ENCODE measurements around the gene TMEM187.

The TMEM187 gene

GRCh38 chrX:153956044-153956907 is 16.3 kb upstream of the TMEM187 start:
- no peak overlapping the region for H3K27ac ChIP-seq (ENCODE audit: low read length)
- no peak overlapping the region for H3K9ac ChIP-seq (ENCODE audit: low read depth, low read length)
- no peak overlapping the region for H2AFZ ChIP-seq (ENCODE audit: low read depth, low read length)
- no peaks in the 10 kb centered on the region for H3K4me1 ChIP-seq (ENCODE audit: insufficient read depth, low read length)
- peaks cover 100% of the 10 kb centered on the region for H3K36me3 ChIP-seq (ENCODE audit: insufficient read depth, low read length)
- DNase-seq, result no peak
- no peak for ATAC-seq (ENCODE audit: insufficient read depth, low read depth)
- no peak overlapping the region for H3K4me3 ChIP-seq (ENCODE audit: low read depth in 1 of 2, low read length in 2 of 2)
- TF ChIP-seq EZH2 (IDR thresholded peaks at IDR 0.05; ENCODE audit: borderline replicate concordance, low read depth, low read length, severe bottlenecking) (no peak), CTCF (IDR thresholded peaks at IDR 0.05; ENCODE audit: borderline replicate concordance, extremely low read depth, low read length, poor library complexity, severe bottlenecking) (no peak)
- H3K9me3 ChIP-seq (ENCODE audit: insufficient read depth, low read length, severe bottlenecking), result no peaks in the 10 kb centered on the region
- no peaks in the 10 kb centered on the region for H3K27me3 ChIP-seq (ENCODE audit: insufficient read depth, low read length, poor library complexity)
- H3K4me2 ChIP-seq (ENCODE audit: insufficient read depth, low read length), result no peak overlapping the region
- H4K20me1 ChIP-seq (ENCODE audit: insufficient read depth, low read length), result peaks cover 82% of the 10 kb centered on the region
- peaks cover 55% of the 10 kb centered on the region for H3K79me2 ChIP-seq (ENCODE audit: insufficient read depth, low read length)

GRCh38 chrX:153957224-153957623 is 15.3 kb upstream of the TMEM187 start:
- Histone ChIP-seq H2AFZ (ENCODE audit: low read depth, low read length) (no peak overlapping the region), H3K79me2 (ENCODE audit: insufficient read depth, low read length) (peaks cover 64% of the 10 kb centered on the region), H3K4me3 (ENCODE audit: low read depth in 1 of 2, low read length in 2 of 2) (no peak overlapping the region), H3K9ac (ENCODE audit: low read depth, low read length) (no peak overlapping the region), H4K20me1 (ENCODE audit: insufficient read depth, low read length) (peaks cover 82% of the 10 kb centered on the region), H3K4me2 (ENCODE audit: insufficient read depth, low read length) (no peak overlapping the region), H3K4me1 (ENCODE audit: insufficient read depth, low read length) (no peaks in the 10 kb centered on the region), H3K9me3 (ENCODE audit: insufficient read depth, low read length, severe bottlenecking) (no peaks in the 10 kb centered on the region), H3K36me3 (ENCODE audit: insufficient read depth, low read length) (peaks cover 100% of the 10 kb centered on the region), H3K27ac (ENCODE audit: low read length) (no peak overlapping the region), H3K27me3 (ENCODE audit: insufficient read depth, low read length, poor library complexity) (no peaks in the 10 kb centered on the region)
- DNase-seq (no peak), ATAC-seq (ENCODE audit: insufficient read depth, low read depth) (no peak)
- TF ChIP-seq CTCF (IDR thresholded peaks at IDR 0.05; ENCODE audit: borderline replicate concordance, extremely low read depth, low read length, poor library complexity, severe bottlenecking), result no peak
- TF ChIP-seq EZH2 (IDR thresholded peaks at IDR 0.05; ENCODE audit: borderline replicate concordance, low read depth, low read length, severe bottlenecking), result no peak

GRCh38 chrX:153958605-153959004 is 13.9 kb upstream of the TMEM187 start:
- Histone ChIP-seq H3K27me3 (ENCODE audit: insufficient read depth, low read length, poor library complexity) (no peaks in the 10 kb centered on the region), H3K4me3 (ENCODE audit: low read depth in 1 of 2, low read length in 2 of 2) (no peak overlapping the region), H3K4me2 (ENCODE audit: insufficient read depth, low read length) (no peak overlapping the region)

More at GRCh38 chrX:153958605-153959004, 13.9 kb upstream of the TMEM187 start:
- peaks cover 82% of the 10 kb centered on the region for H4K20me1 ChIP-seq (ENCODE audit: insufficient read depth, low read length)
- DNase-seq (no peak), ATAC-seq (ENCODE audit: insufficient read depth, low read depth) (no peak)
- no peak overlapping the region for H3K9ac ChIP-seq (ENCODE audit: low read depth, low read length)
- no peak overlapping the region for H2AFZ ChIP-seq (ENCODE audit: low read depth, low read length)
- no peaks in the 10 kb centered on the region for H3K4me1 ChIP-seq (ENCODE audit: insufficient read depth, low read length)
- H3K27ac ChIP-seq (ENCODE audit: low read length), result no peak overlapping the region
- no peaks in the 10 kb centered on the region for H3K9me3 ChIP-seq (ENCODE audit: insufficient read depth, low read length, severe bottlenecking)
- peaks cover 71% of the 10 kb centered on the region for H3K79me2 ChIP-seq (ENCODE audit: insufficient read depth, low read length)
- TF ChIP-seq EZH2 (IDR thresholded peaks at IDR 0.05; ENCODE audit: borderline replicate concordance, low read depth, low read length, severe bottlenecking), result no peak
- no peak for TF ChIP-seq CTCF (IDR thresholded peaks at IDR 0.05; ENCODE audit: borderline replicate concordance, extremely low read depth, low read length, poor library complexity, severe bottlenecking)
- H3K36me3 ChIP-seq (ENCODE audit: insufficient read depth, low read length), result peaks cover 100% of the 10 kb centered on the region

Measured in DND-41 (cell line).